A673 (cell line): Measurements from ENCODE around the gene COA8.

ENCODE experiments used
- CTCF ChIP-seq: fragments of 300-800, 200-600 bp; sonication (generic); conservative IDR thresholded peaks from 2 replicates; pipeline ENCODE4 v1.5.1; 2017; ENCODE audit warnings: low read depth, mild to moderate bottlenecking, antibody characterized with exemption, low read length, moderate library complexity, mixed read lengths
- EZH2 ChIP-seq: fragments of 200-600 bp; sonication (generic); IDR thresholded peaks from 2 replicates; pipeline ENCODE4 v1.6.1; 2017; ENCODE audit warnings: borderline replicate concordance, low read depth, mild to moderate bottlenecking, mixed read lengths, antibody characterized with exemption, low read length; ENCODE audit not compliant: poor library complexity, severe bottlenecking

- TF ChIP-seq CTCF (no peak), EZH2 (no peak)
Observed at GRCh38 chr14:103578401-103579075, 15.8 kb downstream of the COA8 start.
